ENCODE data around the gene C1orf53.

C1orf53 gene

GRCh38 chr1:197917805-197918651, 15.6 kb downstream of the C1orf53 start:
- DNase-seq, result peak; percentile 42
- H3K4me1 Mint-ChIP-seq, result peaks cover 60% of the 10 kb centered on the region
- H3K9me3 Mint-ChIP-seq, result peaks cover 3% of the 10 kb centered on the region
- TF ChIP-seq, protein P1, sequence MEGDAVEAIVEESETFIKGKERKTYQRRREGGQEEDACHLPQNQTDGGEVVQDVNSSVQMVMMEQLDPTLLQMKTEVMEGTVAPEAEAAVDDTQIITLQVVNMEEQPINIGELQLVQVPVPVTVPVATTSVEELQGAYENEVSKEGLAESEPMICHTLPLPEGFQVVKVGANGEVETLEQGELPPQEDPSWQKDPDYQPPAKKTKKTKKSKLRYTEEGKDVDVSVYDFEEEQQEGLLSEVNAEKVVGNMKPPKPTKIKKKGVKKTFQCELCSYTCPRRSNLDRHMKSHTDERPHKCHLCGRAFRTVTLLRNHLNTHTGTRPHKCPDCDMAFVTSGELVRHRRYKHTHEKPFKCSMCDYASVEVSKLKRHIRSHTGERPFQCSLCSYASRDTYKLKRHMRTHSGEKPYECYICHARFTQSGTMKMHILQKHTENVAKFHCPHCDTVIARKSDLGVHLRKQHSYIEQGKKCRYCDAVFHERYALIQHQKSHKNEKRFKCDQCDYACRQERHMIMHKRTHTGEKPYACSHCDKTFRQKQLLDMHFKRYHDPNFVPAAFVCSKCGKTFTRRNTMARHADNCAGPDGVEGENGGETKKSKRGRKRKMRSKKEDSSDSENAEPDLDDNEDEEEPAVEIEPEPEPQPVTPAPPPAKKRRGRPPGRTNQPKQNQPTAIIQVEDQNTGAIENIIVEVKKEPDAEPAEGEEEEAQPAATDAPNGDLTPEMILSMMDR (IDR thresholded peaks at IDR 0.05), result no peak
- peak overlapping the region; percentile 74 for H3K4me3 Mint-ChIP-seq
- H3K27me3 Mint-ChIP-seq (ENCODE audit: low read depth, poor library complexity), result peaks cover 100% of the 10 kb centered on the region
- no peak overlapping the region for H3K27ac Mint-ChIP-seq
- H3K36me3 Mint-ChIP-seq (ENCODE audit: low read depth), result no peaks in the 10 kb centered on the region

- Mint-ChIP-seq H3K36me3 (ENCODE audit: low read depth) (no peaks in the 10 kb centered on the region), H3K4me1 (peaks cover 58% of the 10 kb centered on the region), H3K4me3 (no peak overlapping the region), H3K27ac (no peak overlapping the region), H3K9me3 (peaks cover 3% of the 10 kb centered on the region), H3K27me3 (ENCODE audit: low read depth, poor library complexity) (peaks cover 100% of the 10 kb centered on the region)
- TF ChIP-seq, protein P1 (IDR thresholded peaks at IDR 0.05), result no peak
- DNase-seq, result no peak
These were observed 16.4 kb downstream of the C1orf53 start for GRCh38 chr1:197918807-197919345.

DNA sequence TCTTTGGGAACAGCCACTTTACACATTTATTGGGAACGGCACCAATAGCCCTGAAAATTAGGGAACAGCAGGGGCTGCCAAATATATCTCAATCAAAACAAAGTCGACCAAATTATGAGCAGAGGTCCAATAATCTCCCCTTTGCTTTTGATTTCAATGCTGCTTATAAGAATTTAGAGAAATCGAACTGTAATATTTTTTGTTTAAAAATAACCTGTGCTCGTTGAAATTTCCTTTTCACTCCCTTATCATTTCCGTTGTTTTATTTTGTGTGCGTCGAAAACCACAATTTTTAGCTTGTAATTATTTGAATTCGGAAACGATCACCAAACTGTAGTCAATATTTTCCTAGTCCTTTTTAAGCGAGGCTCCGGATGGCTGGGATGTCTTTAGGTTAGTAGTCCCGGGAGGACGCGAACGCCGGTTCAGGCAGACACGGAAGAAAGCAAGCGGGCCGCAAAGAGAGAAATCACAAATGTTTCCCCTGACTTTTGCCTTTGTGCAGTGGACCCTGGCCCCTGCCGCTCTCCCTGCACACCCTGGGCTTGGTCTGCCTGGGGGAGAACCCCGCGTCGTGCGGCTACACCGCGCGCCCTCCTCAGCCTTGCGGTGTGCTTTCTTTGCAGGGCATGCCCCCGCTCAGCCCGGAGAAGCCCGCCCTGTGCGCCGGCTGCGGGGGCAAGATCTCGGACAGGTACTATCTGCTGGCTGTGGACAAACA, 17.1 kb downstream of the C1orf53 start:
- Mint-ChIP-seq H3K9me3 (peaks cover 3% of the 10 kb centered on the region), H3K27ac (no peak overlapping the region), H3K4me3 (peak overlapping the region; percentile 33), H3K27me3 (ENCODE audit: low read depth, poor library complexity) (peaks cover 100% of the 10 kb centered on the region), H3K4me1 (peaks cover 58% of the 10 kb centered on the region), H3K36me3 (ENCODE audit: low read depth) (no peaks in the 10 kb centered on the region)
- TF ChIP-seq, protein P1 (IDR thresholded peaks at IDR 0.05), result no peak
- peak; percentile 33 for DNase-seq

DNA sequence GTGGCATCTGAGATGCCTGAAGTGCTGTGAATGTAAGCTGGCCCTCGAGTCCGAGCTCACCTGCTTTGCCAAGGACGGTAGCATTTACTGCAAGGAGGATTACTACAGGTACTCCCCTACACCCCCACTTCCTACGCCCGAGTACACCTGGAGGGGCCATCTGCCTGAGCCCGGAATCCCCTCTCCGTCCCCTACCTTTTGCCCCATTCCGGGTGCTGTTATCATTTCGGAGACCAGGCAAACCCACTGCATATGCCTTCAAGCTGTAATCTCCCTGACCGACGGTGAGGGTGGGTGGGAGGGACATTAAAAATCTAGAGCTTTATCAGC, 17.6 kb downstream of the C1orf53 start:
- no peaks in the 10 kb centered on the region for H3K36me3 Mint-ChIP-seq (ENCODE audit: low read depth)
- H3K4me1 Mint-ChIP-seq, result peaks cover 53% of the 10 kb centered on the region
- peaks cover 3% of the 10 kb centered on the region for H3K9me3 Mint-ChIP-seq

DNA sequence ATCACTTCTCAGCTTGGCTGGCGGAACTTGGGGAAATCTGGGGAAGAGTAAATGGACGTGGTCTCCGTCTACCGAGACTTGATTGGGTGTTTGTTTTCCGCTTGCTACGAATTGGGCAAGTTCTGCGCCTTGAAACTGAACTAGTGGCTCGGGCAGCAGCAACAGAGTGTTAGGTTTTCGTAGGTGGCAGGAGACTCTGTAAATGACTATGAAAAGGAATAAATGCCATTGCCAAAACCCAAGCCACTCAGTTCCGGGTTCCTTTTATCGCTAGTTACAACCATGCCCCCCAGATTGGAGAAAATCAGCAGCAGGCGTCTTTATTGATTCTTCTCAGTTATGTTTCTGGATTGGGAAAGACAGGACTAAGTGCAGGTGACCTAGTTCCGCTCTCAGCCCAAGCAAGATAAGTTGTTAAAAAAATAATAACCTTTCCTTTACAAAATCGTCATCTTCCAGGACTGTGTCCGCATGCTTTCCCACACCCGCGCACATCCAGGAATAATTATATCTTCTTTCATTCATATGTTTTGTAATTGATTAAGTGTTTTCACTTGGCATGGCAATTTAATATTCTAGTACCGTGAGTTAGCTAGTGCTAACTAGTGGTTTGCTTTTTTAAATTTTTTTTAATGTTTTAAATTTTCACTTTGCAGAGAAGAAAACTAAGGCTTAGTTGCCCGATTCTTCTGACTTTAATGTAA, 18.1 kb downstream of the C1orf53 start:
- Mint-ChIP-seq H3K36me3 (ENCODE audit: low read depth) (no peaks in the 10 kb centered on the region), H3K4me3 (no peak overlapping the region), H3K27me3 (ENCODE audit: low read depth, poor library complexity) (peaks cover 96% of the 10 kb centered on the region), H3K4me1 (peaks cover 48% of the 10 kb centered on the region), H3K9me3 (peaks cover 3% of the 10 kb centered on the region), H3K27ac (no peak overlapping the region)
- DNase-seq, result no peak
- TF ChIP-seq, protein P1 (IDR thresholded peaks at IDR 0.05), result no peak

More for the DNA sequence above, 17.6 kb downstream of the C1orf53 start:
- TF ChIP-seq, protein P1 (IDR thresholded peaks at IDR 0.05), result no peak
- no peak overlapping the region for H3K27ac Mint-ChIP-seq
- no peak for DNase-seq
- no peak overlapping the region for H3K4me3 Mint-ChIP-seq
- H3K27me3 Mint-ChIP-seq (ENCODE audit: low read depth, poor library complexity), result peaks cover 98% of the 10 kb centered on the region

Measured in nephron progenitor cell (in vitro differentiated cells).